GM19035 (cell line): ENCODE measurements around the gene FBLN1.

ENCODE experiments used
- ATAC-seq: cut with Tn5 transposase; IDR thresholded peaks from one replicate; pipeline ENCODE4 v1.9.1; 2021; ENCODE audit not compliant: unreplicated experiment

Gene FBLN1

DNA sequence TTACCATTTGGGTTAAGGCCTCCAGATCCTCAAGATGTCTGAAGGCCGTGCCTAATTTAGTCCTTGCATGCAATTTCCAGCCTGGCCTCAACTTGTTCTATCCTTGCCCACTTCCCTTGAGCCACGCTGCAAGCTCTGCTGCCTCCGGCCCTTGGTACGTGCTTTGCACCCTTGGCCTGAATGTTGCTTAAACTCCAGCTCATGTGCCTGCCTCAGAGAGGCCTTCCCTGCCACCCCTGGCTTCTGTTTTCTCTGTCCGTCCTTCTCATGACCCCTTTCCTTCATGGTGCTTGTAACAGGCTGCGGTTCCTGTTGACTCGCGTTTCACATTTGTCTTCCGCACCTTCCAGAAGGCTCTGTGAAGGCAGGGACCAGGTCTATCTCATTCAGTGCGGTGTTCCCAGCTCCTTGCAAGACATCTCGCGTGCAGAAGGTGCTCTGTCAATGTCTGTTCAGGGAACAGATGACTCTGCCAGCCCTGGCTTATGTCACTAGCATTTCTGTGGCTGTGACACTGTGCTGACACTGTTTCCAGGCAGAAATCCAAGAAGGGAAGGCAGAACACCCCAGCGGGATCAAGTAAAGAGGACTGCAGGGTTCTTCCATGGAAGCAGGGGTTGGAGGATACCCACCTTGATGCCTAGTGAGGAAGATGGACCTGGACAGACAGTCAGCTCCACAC is 61.8 kb downstream of the FBLN1 start:
- ATAC-seq = no peak

- no peak for ATAC-seq
Measured at GRCh38 chr22:45565171-45565570, 62.5 kb downstream of the FBLN1 start.

DNA sequence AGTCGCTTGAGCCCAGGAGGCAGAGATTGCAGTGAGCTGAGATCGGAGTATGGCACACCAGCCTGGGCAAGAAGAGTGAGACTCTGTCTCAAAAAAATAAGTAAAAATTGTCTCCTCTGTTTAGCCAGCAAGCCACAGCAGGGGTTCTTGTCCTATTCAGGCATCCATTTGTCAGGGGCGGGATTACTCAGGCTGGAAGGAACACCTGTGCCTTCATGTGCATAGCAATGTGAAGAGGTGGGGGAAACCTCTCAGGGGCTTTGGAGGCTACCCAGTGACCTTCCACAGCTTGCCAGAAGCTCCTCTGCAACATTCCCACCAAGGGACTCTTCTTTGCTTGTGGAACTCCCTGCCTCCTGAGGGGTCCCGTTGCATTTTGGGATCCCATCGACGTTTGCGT is 63.3 kb downstream of the FBLN1 start:
- ATAC-seq = no peak

DNA sequence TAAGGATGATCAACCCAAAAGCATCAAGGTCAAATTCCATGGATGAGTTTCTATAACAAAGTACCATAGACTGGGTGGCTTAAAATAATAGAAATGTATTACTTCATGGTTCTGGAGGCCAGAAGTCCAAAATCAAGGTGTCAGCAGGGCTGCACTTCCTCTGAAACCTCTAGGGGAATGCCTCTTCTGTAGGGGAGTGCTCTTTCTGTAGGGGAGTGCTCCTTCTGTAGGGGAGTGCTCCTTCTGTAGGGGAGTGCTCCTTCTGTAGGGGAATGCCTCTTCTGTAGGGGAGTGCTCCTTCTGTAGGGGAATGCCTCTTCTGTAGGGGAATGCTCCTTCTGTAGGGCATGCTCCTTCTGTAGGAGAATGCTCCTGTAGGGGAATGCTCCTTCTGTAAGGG is 65.5 kb downstream of the FBLN1 start:
- ATAC-seq = no peak

DNA sequence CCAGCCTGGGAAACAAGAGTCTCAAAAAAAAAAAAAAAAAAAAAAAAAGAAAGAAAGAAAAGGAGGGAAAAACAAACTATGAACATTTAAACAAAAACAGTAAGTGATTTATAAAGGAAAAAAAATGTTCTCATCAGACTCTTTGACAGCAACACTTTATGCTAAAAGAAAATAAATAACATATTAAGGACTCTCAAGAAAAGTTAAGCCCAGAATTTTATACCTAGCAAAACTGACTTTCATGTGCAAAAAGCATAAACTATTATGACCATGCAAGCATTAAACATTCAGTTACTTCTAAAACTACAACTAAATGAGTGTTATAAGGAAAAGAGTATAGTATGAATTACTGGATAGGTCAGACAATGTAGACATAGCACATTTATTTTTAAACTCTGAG is 68.4 kb downstream of the FBLN1 start:
- no peak for ATAC-seq

- ATAC-seq = no peak
Measured at GRCh38 chr22:45572444-45572843, 69.8 kb downstream of the FBLN1 start.

DNA sequence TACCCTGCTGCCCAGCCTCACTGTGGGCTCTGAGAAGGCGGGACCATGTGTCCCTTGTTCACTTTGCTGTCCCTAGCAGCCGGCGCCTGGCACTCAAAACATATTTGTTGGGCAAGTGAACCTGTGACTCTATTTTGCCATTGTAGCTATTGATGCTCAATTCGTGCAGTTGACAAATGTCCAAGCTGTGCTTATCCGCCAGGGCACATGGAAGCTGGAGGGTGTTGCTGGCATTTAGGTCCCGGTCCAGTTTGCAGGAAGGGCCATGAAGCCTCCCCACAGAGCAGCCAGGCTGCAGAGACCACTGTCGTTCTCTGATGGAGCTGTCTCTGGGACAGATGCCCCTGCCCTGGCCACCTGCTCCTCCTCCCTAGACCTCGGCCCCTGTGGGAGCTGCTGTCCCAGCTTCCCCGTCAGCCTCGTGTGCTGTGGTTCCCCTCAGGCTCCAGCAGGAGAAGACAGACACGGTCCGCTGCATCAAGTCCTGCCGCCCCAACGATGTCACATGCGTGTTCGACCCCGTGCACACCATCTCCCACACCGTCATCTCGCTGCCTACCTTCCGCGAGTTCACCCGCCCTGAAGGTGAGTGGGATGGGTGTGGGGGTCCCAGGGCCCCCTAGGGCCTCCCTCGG is 71.5 kb downstream of the FBLN1 start:
- no peak for ATAC-seq

GRCh38 chr22:45575173-45575572 is 72.5 kb downstream of the FBLN1 start:
- no peak for ATAC-seq

DNA sequence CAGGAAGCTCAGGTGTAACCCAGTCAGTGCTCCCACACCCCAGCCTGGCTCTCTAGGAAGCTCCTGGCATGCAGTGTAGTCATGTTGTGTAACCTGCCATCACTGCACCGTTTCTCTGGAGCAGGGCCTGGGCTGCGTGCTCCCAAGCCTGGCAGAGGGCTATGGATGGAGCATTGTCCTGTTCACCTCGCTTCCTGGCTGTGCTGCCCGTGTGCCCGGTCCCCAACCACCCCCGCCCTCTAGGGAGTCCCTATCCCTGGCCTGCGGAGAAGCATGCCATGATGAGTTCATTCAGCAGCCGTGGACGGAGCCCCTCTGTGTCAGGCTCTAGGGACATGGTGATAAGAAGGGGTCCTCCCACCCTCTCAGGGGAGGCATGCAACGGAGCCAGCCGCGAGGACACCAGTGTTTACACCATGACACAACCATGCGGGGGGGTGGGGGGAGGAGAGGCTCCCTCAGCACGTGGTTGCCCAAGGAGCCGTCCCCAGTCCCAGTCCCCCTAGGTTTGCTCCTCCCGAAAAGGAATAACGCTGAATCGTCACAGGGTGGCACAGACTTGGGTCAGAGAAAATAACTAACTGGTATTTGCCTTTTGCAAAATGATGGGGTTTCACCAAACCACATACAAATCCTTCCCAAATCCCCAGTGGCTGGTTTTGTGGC is 73.1 kb downstream of the FBLN1 start:
- no peak for ATAC-seq

- no peak for ATAC-seq
Measured at GRCh38 chr22:45576273-45576625, 73.6 kb downstream of the FBLN1 start.

GRCh38 chr22:45576730-45577464 is 74.2 kb downstream of the FBLN1 start:
- ATAC-seq = no peak

GRCh38 chr22:45577746-45578523 is 75.3 kb downstream of the FBLN1 start:
- ATAC-seq = no peak

GRCh38 chr22:45578524-45579147 is 76.0 kb downstream of the FBLN1 start:
- ATAC-seq = no peak

DNA sequence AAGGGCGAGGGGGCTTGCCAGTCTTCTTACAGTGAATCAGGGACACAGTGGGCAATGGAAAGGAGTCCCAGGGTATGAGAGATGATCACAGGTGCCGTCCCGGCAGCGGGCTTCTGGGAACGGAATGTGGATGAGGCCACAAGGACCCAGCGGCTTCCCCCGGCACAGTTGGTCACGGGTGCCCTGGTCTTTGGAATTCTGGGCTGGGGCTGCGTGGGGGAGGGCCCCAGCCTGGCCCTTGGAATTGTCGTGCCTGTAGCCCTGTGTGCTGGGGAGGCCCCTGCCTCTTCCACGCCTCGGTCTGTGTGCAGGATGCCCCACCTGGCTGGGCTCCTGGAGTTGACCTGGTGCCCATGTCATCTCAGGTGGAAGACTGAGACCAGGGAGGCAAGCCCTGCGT is 76.6 kb downstream of the FBLN1 start:
- ATAC-seq = no peak

GRCh38 chr22:45579806-45580725 is 77.4 kb downstream of the FBLN1 start:
- ATAC-seq = no peak

GRCh38 chr22:45580726-45581381 is 78.2 kb downstream of the FBLN1 start:
- no peak for ATAC-seq

DNA sequence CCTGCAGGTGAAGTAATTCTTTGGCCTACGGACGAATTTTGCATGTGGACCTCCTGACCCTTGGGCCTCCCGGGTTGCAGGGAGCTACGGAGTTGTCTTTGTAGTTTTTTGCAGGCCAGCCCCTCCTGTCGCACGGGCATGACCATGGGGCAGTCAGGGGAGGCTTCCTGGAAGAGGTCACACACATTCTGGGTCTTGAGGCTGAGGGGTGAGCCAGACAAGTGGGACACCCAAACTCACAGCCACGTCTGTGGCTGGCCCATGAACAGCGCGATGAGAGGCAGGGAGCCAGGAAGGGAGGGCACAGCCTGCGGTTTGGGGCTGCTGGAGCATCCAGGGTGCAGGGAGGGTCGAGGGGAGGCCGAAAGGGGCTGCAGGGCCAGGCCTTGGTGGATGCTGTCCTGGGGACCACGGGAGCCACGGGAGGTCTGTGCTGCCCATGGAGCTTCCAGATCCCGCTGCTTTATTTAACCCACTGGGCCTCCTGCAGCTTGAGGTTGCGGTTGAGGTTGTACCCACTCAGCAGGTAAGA is 78.9 kb downstream of the FBLN1 start:
- no peak for ATAC-seq

- no peak for ATAC-seq
Measured at GRCh38 chr22:45582236-45582954, 79.7 kb downstream of the FBLN1 start.
